GM19025 (cell line): ENCODE measurements around the gene OMP.

Experiments
- ATAC-seq: cut with Tn5 transposase; IDR thresholded peaks from one replicate; pipeline ENCODE4 v1.9.1; 2021; ENCODE audit warnings: mild to moderate bottlenecking, low read depth, moderate library complexity; ENCODE audit not compliant: unreplicated experiment

Gene OMP

GRCh38 chr11:77136074-77136473 is 33.4 kb downstream of the OMP start:
- no peak for ATAC-seq

GRCh38 chr11:77136784-77137420 is 34.3 kb downstream of the OMP start:
- ATAC-seq, result no peak

GRCh38 chr11:77137421-77137820 is 34.8 kb downstream of the OMP start:
- no peak for ATAC-seq

- no peak for ATAC-seq
Measured at GRCh38 chr11:77138106-77138649, 35.5 kb downstream of the OMP start.

DNA sequence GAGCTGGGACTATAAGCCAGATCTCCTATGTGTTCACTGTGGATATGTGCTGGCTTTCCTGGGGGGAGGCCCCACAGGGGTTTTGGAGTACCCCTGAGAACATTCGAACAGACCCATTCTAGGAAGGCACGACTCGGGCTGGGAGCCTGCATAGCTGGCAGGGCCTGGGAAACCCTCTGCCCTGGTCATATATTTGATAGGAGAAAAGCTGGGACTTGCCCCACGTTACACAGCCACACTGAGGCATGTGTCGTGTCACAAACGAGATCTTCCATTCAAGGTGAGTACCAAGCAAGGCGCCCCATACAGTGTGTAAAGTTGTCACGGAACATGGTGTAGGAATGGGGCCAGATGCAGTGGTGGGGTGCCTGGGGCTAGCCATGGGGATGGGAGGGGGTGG is 36.6 kb downstream of the OMP start:
- ATAC-seq, result no peak

DNA sequence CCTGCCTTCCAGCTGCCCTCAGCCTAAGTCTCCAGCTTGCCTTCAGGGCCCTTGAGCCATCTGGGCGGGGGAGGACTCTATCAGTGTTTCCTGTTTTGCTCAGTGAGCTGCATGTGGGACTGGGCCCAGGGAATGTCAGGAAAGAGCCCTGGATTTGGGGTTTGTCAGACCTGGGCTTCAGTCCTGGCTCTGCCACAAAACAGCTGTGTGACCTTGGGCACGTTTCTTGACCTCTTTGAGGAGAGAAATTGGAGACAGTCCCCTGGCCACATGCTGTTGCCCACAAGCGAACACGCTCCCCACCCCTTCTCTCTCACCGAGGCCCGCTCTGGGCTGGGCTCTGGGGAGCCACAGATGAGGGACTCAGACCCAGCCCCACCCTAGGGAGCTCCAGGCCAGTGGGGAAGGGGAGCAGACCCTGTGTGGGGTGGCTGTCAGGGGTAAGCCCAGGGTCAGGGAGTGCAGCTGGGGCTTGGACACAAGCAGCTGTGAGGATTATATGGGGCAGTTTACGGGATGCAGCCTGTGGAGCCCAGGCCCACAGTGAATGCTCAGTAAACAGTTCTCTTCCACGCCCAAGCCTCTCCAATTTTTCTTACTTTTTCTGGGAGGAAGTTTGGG is 37.7 kb downstream of the OMP start:
- ATAC-seq, result no peak

DNA sequence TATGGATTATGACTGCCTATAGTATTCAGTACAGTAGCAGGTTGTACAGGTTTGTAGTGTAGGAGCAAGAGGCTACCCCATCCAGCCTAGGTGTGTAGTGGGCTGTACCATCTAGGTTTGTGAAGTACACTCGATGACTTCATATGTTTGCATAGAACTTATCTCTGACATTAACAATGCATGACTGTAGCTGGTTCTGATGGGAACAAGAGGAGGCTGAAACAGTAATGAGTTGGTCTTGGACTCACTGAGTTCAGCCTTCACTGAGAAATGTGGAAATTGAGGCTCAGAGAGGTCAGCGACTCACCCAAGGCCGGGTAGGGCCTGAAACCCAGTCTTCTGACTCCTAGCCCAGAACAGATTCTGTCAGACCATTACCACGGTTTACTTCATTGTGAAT is 38.4 kb downstream of the OMP start:
- ATAC-seq, result no peak

GRCh38 chr11:77141475-77141874 is 38.8 kb downstream of the OMP start:
- ATAC-seq, result no peak

DNA sequence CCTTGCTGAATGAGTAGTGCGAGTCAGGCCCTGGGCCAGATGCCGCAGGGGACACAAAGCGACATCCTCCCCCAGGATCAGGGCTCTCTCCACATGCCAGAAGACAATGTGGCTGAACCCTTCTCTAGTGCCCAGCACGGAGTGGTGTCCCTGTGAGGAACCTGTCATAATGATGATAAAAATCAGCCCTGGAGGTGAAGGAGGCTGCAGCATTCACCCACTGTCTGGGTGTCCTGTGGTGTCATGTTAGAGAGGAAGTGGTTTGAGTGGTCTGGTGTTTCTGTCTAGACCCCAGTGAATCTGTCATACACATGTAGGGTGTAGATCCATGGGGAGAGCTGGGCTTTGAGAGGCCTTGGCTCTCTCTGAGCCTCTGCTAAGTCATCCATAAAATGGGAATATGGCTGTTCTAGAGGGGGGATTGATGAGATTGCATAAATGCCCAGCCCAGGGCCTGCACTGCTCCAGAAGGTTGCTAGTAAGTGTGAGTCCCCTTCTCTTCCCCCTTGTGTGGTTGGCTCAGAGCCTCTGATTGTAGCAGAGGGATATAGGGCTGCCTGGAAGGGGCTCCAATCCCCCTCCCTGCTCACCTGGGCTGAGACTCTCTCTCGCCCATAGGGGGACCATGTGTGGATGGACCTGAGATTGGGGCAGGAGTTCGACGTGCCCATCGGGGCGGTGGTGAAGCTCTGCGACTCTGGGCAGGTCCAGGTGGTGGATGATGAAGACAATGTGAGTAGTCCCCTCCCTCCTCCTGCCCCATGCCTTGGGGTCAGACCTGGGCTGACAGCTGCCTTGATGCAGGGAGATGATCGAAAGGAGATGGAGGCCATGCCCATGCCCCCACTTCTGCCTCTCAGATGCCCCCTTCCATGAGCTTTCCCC is 39.7 kb downstream of the OMP start:
- no peak for ATAC-seq

DNA sequence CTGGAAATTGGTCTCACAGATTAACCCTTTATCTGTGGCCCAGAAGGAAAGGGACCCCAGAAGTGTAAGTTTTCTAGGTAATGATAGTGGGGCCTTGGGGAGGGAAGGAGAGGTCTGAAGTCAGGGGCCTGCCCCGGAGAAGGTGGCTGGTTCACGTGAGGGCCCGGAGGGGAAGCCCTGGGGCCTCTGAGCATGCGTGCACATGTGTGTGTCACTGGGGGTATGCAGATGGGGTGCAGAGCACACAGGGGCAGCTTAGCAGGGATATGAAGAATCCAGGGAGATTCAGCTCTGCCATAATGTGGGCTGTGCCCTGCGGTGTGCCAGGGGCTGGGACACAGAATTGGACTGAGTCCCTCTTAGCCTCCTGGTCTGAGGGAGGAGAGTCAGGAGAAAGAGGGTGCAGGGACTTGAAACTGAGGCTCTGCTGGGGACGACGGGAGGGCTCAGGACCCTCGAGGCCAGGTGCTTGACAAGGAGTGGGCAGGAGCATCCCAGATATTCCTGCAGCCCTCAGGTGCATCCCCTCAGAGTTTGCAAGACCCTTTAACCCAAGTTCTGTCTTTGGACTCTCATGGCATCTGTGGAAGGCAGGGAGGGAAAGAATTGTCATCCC is 40.9 kb downstream of the OMP start:
- no peak for ATAC-seq

DNA sequence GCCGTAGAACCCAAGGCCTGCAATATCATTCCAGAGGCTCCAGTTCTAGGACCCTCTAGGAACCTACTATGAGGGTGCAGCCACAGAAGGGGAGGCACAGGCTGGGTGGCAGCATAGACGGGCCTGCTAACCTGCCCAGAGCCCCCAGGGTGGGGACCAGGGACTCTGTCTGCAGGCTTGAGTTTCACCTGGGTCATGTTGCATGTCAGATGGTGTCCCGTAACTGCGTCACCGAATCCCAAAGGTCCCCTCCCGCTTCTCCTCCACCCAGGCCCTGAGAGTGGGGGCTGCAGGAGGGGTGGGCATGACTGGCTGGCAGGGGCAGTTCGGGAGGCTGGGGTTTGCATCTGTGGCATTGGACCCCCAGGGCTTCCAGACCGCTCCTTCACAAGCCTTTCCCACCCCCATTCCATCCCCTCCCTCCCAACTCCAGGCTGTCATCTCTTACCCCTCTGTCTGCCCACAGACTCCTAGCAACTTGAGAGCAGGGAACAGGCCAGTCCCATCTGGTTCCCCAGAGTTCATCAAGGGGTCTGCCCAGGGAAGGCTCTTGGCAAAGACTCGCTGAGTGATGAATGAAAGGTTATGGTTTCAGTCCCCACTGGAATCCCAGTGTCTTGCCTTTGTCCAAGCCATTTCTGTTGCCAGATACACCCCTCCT is 41.7 kb downstream of the OMP start:
- ATAC-seq, result no peak

DNA sequence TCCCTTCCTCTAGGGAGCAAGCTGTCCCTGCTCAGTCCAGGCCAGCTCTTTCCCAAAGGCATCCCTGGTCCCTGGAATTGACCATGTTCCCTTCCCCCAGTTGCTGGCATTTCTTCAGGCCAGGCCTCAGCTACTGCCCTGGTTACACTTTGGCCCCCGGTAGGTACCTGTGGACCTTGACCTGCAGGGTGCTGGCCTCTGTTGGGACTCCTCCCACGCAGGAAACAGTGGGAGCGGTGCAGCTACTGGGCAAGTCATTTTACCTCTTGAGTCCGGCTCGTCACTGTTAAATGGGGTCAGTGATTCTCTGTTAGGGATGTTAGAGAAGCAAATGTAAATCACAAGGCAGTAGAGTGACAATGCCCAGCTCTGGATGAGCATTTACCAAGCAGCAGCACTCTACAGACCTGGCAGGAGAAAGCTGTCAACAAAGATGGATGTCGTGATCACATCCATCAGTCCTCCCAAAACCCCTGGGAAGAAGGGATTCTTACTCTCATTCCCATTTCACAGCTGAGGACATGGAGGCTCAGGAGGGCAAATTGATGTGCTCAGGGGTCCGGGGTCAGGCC is 42.3 kb downstream of the OMP start:
- ATAC-seq, result no peak

DNA sequence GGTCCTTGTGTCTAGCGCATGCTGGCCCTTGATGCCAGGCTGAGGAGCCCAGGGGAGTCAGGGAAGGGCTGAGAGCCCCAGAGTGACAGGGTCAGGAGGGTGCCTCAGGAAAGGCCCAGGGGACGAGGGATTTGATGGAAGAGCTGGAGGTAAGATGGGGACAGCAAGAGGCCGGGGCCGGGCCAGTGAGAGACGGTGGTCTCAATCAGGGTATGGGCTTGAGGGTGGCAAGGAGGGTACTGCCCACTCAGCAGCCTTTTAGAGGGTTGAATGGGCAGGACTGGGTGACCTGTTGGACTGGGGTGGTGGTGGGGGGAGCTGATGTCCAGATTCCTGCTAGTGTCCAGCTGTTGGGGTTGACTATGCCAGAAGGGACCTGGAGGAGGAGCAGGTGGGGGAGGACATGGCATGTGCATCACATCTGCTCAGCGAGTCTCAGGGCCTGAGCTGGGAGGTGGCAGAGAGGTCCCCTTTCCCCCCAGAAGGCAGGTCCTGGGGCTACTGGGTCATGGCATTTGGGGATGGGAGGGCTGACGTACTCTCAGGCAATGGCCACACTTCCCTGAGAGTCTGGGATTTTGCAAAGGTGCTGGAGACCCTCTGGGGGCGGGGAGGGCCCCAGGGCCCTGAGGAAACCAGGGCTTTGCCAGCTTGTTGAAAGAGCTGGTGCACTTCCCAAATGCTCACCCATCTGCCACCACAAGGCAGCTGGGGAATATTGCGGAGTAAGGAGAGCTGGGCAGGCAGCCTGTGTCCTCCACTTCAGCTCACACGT is 43.8 kb downstream of the OMP start:
- no peak for ATAC-seq

- no peak for ATAC-seq
Measured at GRCh38 chr11:77147036-77147315, 44.3 kb downstream of the OMP start.

DNA sequence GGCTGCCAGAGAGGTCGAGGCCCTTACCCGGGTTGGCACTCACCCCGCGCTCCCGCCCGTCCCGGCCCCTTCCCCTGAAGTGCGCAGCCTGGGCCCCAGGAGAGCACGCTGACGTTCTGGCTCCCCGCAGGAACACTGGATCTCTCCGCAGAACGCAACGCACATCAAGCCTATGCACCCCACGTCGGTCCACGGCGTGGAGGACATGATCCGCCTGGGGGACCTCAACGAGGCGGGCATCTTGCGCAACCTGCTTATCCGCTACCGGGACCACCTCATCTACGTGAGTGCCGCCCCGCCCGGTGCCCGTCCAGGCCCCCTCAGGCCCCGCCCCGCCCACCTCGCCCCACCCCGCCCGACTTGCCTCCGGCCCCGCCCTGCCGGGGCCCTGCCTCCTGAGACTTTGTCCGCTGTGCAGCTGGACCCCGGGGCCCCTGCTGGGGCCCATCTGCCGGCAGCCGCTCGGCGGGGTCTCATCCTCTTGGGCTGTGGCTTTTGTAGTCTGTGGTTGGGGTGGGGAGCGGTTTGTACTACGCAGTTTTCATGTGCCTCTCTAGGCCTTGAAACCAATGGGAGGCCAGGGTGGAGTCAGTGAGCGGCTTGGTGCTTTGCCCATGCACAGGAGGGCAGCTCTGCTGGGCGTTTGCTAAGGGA is 45.2 kb downstream of the OMP start:
- no peak for ATAC-seq

- no peak for ATAC-seq
Measured at GRCh38 chr11:77148963-77149715, 46.5 kb downstream of the OMP start.

- no peak for ATAC-seq
Measured at GRCh38 chr11:77149716-77150392, 47.2 kb downstream of the OMP start.

GRCh38 chr11:77150836-77151235 is 48.2 kb downstream of the OMP start:
- no peak for ATAC-seq
